Testis (tissue), 3 donors: ENCODE measurements around the gene MPV17L. TPM values are rescaled to one million over a fixed set of nuclear protein-coding genes. Genes with fewer than 3 reads are reported as not detected.
"Not testable (repeated sequence)": the region's sequence is repeated elsewhere in the genome, so short reads cannot be mapped to it uniquely, and the experiment has no call there.

ENCODE experiments used
- DNase-seq: peaks from one replicate; pipeline ENCODE4 v3.0.0-alpha.2; 2019
- H3K27ac ChIP-seq, 2 donors: fragments of 200-600 bp; sonication (generic); one replicate each; pipeline ENCODE4 v1.5.1; 2019
- H3K27me3 ChIP-seq: fragments of 200-600 bp; sonication (generic); one replicate; pipeline ENCODE4 v1.5.1; 2019
- H3K36me3 ChIP-seq: fragments of 200-600 bp; sonication (generic); one replicate; pipeline ENCODE4 v1.5.1; 2017; ENCODE audit warnings: low read depth; ENCODE audit errors: missing control alignments
- H3K4me1 ChIP-seq: fragments of 200-600 bp; sonication (generic); one replicate; pipeline ENCODE4 v1.5.1; 2019
- H3K4me3 ChIP-seq, 2 donors: fragments of 200-600 bp; sonication (generic); one replicate each; pipeline ENCODE4 v1.5.1; 2017 to 2019
- H3K9me3 ChIP-seq: fragments of 200-600 bp; sonication (generic); one replicate; pipeline ENCODE4 v1.5.1; 2017
- CTCF ChIP-seq, 3 experiments: fragments of 450-650 bp in 2 of 3; fragments of 200-600 bp in 1 of 3; sonication (generic) in 1 of 3; IDR thresholded peaks; one replicate each; pipeline ENCODE4 v1.5.1; 2016 to 2019; ENCODE audit warnings: antibody characterized with exemption in 3 of 3, mild to moderate bottlenecking in 2 of 3, moderate library complexity in 1 of 3
- POLR2A ChIP-seq: fragments of 450-650 bp; IDR thresholded peaks from one replicate; pipeline ENCODE4 v1.6.1; 2017; ENCODE audit warnings: antibody characterized with exemption, mild to moderate bottlenecking, moderate library complexity
- WGBS, 2 donors: methylation state at CpG; one replicate each; pipeline ENCODE4 v1.1.5; 2018; 5-methylcytosine and 5-hydroxymethylcytosine counted together
- intact Hi-C: fragments of 100-400 bp; cut with DNase I; formaldehyde crosslinking; loops from one replicate; pipeline ENCODE4 v1.15.1; 2023; ENCODE audit warnings: low total_unique reads
- polyA plus RNA-seq: library from polyadenylated mRNA; stranded (reverse); fragments of 350-450 nt; fragmentation: Illumina TruSeq; extraction: RNeasy Lipid Tissue Mini Kit (QIAGEN cat#74804); gene quantifications from one replicate; pipeline ENCODE4 v1.2.3, GENCODE V29; 2014; ENCODE audit warnings: low read depth, low replicate concordance; ENCODE audit not compliant: insufficient read depth
- total RNA-seq, 2 donors: library from RNA; depleted of rRNA; stranded (reverse); fragments of >200 nt; gene quantifications; one replicate each; pipeline ENCODE4 v1.2.3, GENCODE V29; 2016

The MPV17L gene
- total and polyA plus RNA-seq, 3 donors from 2014 or later = 3.7 to 12.5 (median 9.5) TPM

- no peak overlapping the region for H3K27ac ChIP-seq
- no peaks in the 10 kb centered on the region for H3K36me3 ChIP-seq
- intact Hi-C loops = no loop called here
- 91 to 94% methylated on average over 5 of the region's 5 CpGs for WGBS, 2 donors
- H3K4me3 ChIP-seq = no peak overlapping the region
- DNase-seq = no peak
- TF ChIP-seq POLR2A (no peak), CTCF (IDR thresholded peaks at IDR 0.05) (no peak)
- H3K27me3 ChIP-seq = no peaks in the 10 kb centered on the region
- H3K4me1 ChIP-seq = no peaks in the 10 kb centered on the region
- H3K9me3 ChIP-seq = no peaks in the 10 kb centered on the region
Measured at GRCh38 chr16:15446901-15447300, 51.3 kb downstream of the MPV17L start.

GRCh38 chr16:15450624-15451023 is 55.1 kb downstream of the MPV17L start:
- no peaks in the 10 kb centered on the region for H3K9me3 ChIP-seq
- DNase-seq = no peak
- no peak overlapping the region for H3K4me3 ChIP-seq
- H3K27me3 ChIP-seq = no peaks in the 10 kb centered on the region
- intact Hi-C loops = no loop called here
- 90 to 94% methylated on average over 6 of the region's 6 CpGs for WGBS, 2 donors
- H3K4me1 ChIP-seq = no peaks in the 10 kb centered on the region
- H3K36me3 ChIP-seq = no peaks in the 10 kb centered on the region
- H3K27ac ChIP-seq = no peak overlapping the region
- no peak for TF ChIP-seq CTCF (IDR thresholded peaks at IDR 0.05)
- TF ChIP-seq POLR2A = no peak

- no peak for TF ChIP-seq POLR2A
- TF ChIP-seq CTCF (IDR thresholded peaks at IDR 0.05) = no peak
Measured at GRCh38 chr16:15451098-15451731, 55.7 kb downstream of the MPV17L start.

GRCh38 chr16:15452246-15452855 is 56.8 kb downstream of the MPV17L start:
- DNase-seq = no peak
- no peaks in the 10 kb centered on the region for H3K27me3 ChIP-seq
- WGBS, 2 donors = 55 to 77% methylated on average over 8 of the region's 8 CpGs

More at GRCh38 chr16:15451098-15451731, 55.7 kb downstream of the MPV17L start:
- Histone ChIP-seq H3K4me1 (no peaks in the 10 kb centered on the region), H3K9me3 (no peaks in the 10 kb centered on the region), H3K27ac (no peak overlapping the region), H3K27me3 (no peaks in the 10 kb centered on the region), H3K36me3 (no peaks in the 10 kb centered on the region), H3K4me3 (no peak overlapping the region)
- 91 to 94% methylated on average over 10 of the region's 10 CpGs for WGBS, 2 donors
- DNase-seq = no peak
- intact Hi-C loops = no loop called here

GRCh38 chr16:15453296-15453695 is 57.7 kb downstream of the MPV17L start:
- H3K9me3 ChIP-seq, H3K27me3 ChIP-seq, H3K27ac ChIP-seq, H3K4me3 ChIP-seq, H3K4me1 ChIP-seq, H3K36me3 ChIP-seq, intact Hi-C loops, DNase-seq: not testable (repeated sequence)
- WGBS, 2 donors = 84 to 89% methylated on average over 7 of the region's 7 CpGs

More at GRCh38 chr16:15452246-15452855, 56.8 kb downstream of the MPV17L start:
- TF ChIP-seq POLR2A = no peak
- TF ChIP-seq CTCF (IDR thresholded peaks at IDR 0.05) = no peak
- intact Hi-C loops = no loop called here
- Histone ChIP-seq H3K36me3 (no peaks in the 10 kb centered on the region), H3K9me3 (no peaks in the 10 kb centered on the region), H3K4me1 (no peaks in the 10 kb centered on the region), H3K27ac (no peak overlapping the region), H3K4me3 (no peak overlapping the region)

- H3K4me3 ChIP-seq, H3K4me1 ChIP-seq, DNase-seq, intact Hi-C loops, H3K27me3 ChIP-seq, H3K36me3 ChIP-seq, H3K27ac ChIP-seq, H3K9me3 ChIP-seq: not testable (repeated sequence)
- WGBS, 2 donors = 93 to 96% methylated on average over 11 of the region's 11 CpGs
Measured at GRCh38 chr16:15454933-15455332, 59.4 kb downstream of the MPV17L start.
